Measurements from ENCODE around the gene CCDC3. TPM values are rescaled to one million over a fixed set of nuclear protein-coding genes. Genes with fewer than 3 reads are reported as not detected.

CCDC3 gene
- polyA plus RNA-seq, 1 donor from 2014 or later = 3.8 TPM

DNA sequence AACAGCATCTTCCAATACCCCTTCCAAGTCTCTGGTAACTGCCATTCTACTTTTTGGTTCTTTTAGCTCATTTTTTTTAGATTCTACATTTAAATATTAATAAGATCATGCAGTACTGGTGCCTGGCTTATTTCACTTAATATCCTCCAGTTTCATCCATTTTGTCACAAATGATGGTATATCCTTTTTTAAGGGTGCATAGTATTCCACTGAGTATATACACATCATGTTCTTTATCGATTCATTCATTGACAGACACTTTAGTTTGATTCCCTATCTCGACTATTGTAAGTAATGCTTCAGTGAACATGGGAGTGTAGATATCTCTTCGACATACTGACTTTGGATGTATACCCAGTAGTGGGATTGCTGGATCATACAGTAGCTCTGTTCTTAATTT is 89.7 kb downstream of the CCDC3 start:
- Histone ChIP-seq H3K36me3 (ENCODE audit: insufficient read depth, low read length) (no peaks in the 10 kb centered on the region), H3K4me3 (ENCODE audit: low read length) (no peak overlapping the region), H3K27ac (ENCODE audit: low read length) (no peak overlapping the region), H3K9ac (ENCODE audit: low read length) (no peak overlapping the region), H3K4me2 (ENCODE audit: low read length) (no peak overlapping the region), H4K20me1 (ENCODE audit: insufficient read depth) (no peaks in the 10 kb centered on the region), H3K79me2 (replicated peaks; ENCODE audit: insufficient read depth, low read length) (no peaks in the 10 kb centered on the region), H3K9me2 (ENCODE audit: insufficient read depth, low read length) (no peaks in the 10 kb centered on the region), H3K27me3 (ENCODE audit: insufficient read depth, low read depth, low read length) (no peaks in the 10 kb centered on the region), H3K9me3 (ENCODE audit: low read length) (no peaks in the 10 kb centered on the region), H2AFZ (ENCODE audit: low read depth, low read length) (no peak overlapping the region), H3F3A (ENCODE audit: insufficient read depth, low read length, poor library complexity, severe bottlenecking) (no peaks in the 10 kb centered on the region)
- TF ChIP-seq POLR2AphosphoS5 (IDR thresholded peaks at IDR 0.05) (no peak), SMC3 (conservative IDR thresholded peaks at IDR 0.05; ENCODE audit: poor library complexity) (no peak), RAD21 (conservative IDR thresholded peaks at IDR 0.05) (no peak)

GRCh38 chr10:12910835-12911234 is 90.7 kb downstream of the CCDC3 start:
- Histone ChIP-seq H3K9me3 (ENCODE audit: low read length) (no peaks in the 10 kb centered on the region), H3F3A (ENCODE audit: insufficient read depth, low read length, poor library complexity, severe bottlenecking) (no peaks in the 10 kb centered on the region), H2AFZ (ENCODE audit: low read depth, low read length) (no peak overlapping the region), H3K9me2 (ENCODE audit: insufficient read depth, low read length) (no peaks in the 10 kb centered on the region), H3K4me3 (ENCODE audit: low read length) (no peak overlapping the region), H3K4me2 (ENCODE audit: low read length) (no peak overlapping the region), H3K27me3 (ENCODE audit: insufficient read depth, low read depth, low read length) (no peaks in the 10 kb centered on the region), H3K79me2 (replicated peaks; ENCODE audit: insufficient read depth, low read length) (no peaks in the 10 kb centered on the region), H3K9ac (ENCODE audit: low read length) (no peak overlapping the region), H3K27ac (ENCODE audit: low read length) (no peak overlapping the region), H4K20me1 (ENCODE audit: insufficient read depth) (no peaks in the 10 kb centered on the region), H3K36me3 (ENCODE audit: insufficient read depth, low read length) (no peaks in the 10 kb centered on the region)
- TF ChIP-seq POLR2AphosphoS5 (IDR thresholded peaks at IDR 0.05) (no peak), TAF1 (IDR thresholded peaks at IDR 0.05; ENCODE audit: low read depth) (no peak), MXI1 (conservative IDR thresholded peaks at IDR 0.05; ENCODE audit: poor library complexity, severe bottlenecking) (no peak), SMC3 (conservative IDR thresholded peaks at IDR 0.05; ENCODE audit: poor library complexity) (no peak), RAD21 (conservative IDR thresholded peaks at IDR 0.05) (no peak), EZH2 (IDR thresholded peaks at IDR 0.05; ENCODE audit: borderline replicate concordance, insufficient read depth, low read length, poor library complexity, severe bottlenecking) (no peak), EP300 (conservative IDR thresholded peaks at IDR 0.05; ENCODE audit: poor library complexity, severe bottlenecking) (no peak)
- TF ChIP-seq, protein P1, sequence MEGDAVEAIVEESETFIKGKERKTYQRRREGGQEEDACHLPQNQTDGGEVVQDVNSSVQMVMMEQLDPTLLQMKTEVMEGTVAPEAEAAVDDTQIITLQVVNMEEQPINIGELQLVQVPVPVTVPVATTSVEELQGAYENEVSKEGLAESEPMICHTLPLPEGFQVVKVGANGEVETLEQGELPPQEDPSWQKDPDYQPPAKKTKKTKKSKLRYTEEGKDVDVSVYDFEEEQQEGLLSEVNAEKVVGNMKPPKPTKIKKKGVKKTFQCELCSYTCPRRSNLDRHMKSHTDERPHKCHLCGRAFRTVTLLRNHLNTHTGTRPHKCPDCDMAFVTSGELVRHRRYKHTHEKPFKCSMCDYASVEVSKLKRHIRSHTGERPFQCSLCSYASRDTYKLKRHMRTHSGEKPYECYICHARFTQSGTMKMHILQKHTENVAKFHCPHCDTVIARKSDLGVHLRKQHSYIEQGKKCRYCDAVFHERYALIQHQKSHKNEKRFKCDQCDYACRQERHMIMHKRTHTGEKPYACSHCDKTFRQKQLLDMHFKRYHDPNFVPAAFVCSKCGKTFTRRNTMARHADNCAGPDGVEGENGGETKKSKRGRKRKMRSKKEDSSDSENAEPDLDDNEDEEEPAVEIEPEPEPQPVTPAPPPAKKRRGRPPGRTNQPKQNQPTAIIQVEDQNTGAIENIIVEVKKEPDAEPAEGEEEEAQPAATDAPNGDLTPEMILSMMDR (IDR thresholded peaks at IDR 0.05; ENCODE audit: poor library complexity, severe bottlenecking) = no peak
- TF ChIP-seq, protein P2, sequence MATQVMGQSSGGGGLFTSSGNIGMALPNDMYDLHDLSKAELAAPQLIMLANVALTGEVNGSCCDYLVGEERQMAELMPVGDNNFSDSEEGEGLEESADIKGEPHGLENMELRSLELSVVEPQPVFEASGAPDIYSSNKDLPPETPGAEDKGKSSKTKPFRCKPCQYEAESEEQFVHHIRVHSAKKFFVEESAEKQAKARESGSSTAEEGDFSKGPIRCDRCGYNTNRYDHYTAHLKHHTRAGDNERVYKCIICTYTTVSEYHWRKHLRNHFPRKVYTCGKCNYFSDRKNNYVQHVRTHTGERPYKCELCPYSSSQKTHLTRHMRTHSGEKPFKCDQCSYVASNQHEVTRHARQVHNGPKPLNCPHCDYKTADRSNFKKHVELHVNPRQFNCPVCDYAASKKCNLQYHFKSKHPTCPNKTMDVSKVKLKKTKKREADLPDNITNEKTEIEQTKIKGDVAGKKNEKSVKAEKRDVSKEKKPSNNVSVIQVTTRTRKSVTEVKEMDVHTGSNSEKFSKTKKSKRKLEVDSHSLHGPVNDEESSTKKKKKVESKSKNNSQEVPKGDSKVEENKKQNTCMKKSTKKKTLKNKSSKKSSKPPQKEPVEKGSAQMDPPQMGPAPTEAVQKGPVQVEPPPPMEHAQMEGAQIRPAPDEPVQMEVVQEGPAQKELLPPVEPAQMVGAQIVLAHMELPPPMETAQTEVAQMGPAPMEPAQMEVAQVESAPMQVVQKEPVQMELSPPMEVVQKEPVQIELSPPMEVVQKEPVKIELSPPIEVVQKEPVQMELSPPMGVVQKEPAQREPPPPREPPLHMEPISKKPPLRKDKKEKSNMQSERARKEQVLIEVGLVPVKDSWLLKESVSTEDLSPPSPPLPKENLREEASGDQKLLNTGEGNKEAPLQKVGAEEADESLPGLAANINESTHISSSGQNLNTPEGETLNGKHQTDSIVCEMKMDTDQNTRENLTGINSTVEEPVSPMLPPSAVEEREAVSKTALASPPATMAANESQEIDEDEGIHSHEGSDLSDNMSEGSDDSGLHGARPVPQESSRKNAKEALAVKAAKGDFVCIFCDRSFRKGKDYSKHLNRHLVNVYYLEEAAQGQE (IDR thresholded peaks at IDR 0.05; ENCODE audit: borderline replicate concordance) = no peak

DNA sequence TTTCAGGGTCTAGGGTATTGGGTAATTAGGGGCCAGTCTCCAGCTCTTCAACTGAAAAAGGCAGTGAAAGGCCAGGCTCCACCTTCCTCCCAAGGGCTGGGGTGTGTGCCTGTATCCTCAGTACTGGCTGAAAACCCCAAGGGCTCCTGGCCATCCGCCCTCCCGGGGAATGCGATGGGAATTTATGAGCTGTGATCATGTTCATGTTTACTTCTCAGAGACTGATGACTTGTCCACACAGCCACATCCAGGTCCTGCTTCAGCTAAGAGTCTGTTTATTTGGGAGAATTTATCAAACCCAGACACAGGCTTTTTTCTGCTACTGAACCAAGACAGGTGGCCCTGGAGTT is 91.7 kb downstream of the CCDC3 start:
- no peak overlapping the region for H3K27ac ChIP-seq (ENCODE audit: low read length)
- H3K9me2 ChIP-seq (ENCODE audit: insufficient read depth, low read length) = no peaks in the 10 kb centered on the region
- no peaks in the 10 kb centered on the region for H3K27me3 ChIP-seq (ENCODE audit: insufficient read depth, low read depth, low read length)
- no peaks in the 10 kb centered on the region for H3F3A ChIP-seq (ENCODE audit: insufficient read depth, low read length, poor library complexity, severe bottlenecking)
- H3K36me3 ChIP-seq (ENCODE audit: insufficient read depth, low read length) = no peaks in the 10 kb centered on the region
- TF ChIP-seq POLR2AphosphoS5 (IDR thresholded peaks at IDR 0.05) = no peak
- TF ChIP-seq, protein P1 (IDR thresholded peaks at IDR 0.05; ENCODE audit: poor library complexity, severe bottlenecking) = no peak
- TF ChIP-seq MXI1 (conservative IDR thresholded peaks at IDR 0.05; ENCODE audit: poor library complexity, severe bottlenecking) = no peak
- no peak for TF ChIP-seq TAF1 (IDR thresholded peaks at IDR 0.05; ENCODE audit: low read depth)
- no peak for TF ChIP-seq EP300 (conservative IDR thresholded peaks at IDR 0.05; ENCODE audit: poor library complexity, severe bottlenecking)
- TF ChIP-seq, protein P2 (IDR thresholded peaks at IDR 0.05; ENCODE audit: borderline replicate concordance) = no peak
- no peak for TF ChIP-seq EZH2 (IDR thresholded peaks at IDR 0.05; ENCODE audit: borderline replicate concordance, insufficient read depth, low read length, poor library complexity, severe bottlenecking)
- no peak for TF ChIP-seq RAD21 (conservative IDR thresholded peaks at IDR 0.05)
- no peak for TF ChIP-seq SMC3 (conservative IDR thresholded peaks at IDR 0.05; ENCODE audit: poor library complexity)
- H3K4me3 ChIP-seq (ENCODE audit: low read length) = no peak overlapping the region
- no peaks in the 10 kb centered on the region for H3K9me3 ChIP-seq (ENCODE audit: low read length)
- no peak overlapping the region for H2AFZ ChIP-seq (ENCODE audit: low read depth, low read length)
- no peaks in the 10 kb centered on the region for H3K79me2 ChIP-seq (replicated peaks; ENCODE audit: insufficient read depth, low read length)
- no peak overlapping the region for H3K4me2 ChIP-seq (ENCODE audit: low read length)
- no peak overlapping the region for H3K9ac ChIP-seq (ENCODE audit: low read length)
- H4K20me1 ChIP-seq (ENCODE audit: insufficient read depth) = no peaks in the 10 kb centered on the region

Data from neural cell (in vitro differentiated cells).